ENCODE data around the gene KNSTRN.

KNSTRN gene

GRCh38 chr15:40436892-40437751 lies 54.6 kb downstream of the KNSTRN start:
- no peak for DNase-seq

DNA sequence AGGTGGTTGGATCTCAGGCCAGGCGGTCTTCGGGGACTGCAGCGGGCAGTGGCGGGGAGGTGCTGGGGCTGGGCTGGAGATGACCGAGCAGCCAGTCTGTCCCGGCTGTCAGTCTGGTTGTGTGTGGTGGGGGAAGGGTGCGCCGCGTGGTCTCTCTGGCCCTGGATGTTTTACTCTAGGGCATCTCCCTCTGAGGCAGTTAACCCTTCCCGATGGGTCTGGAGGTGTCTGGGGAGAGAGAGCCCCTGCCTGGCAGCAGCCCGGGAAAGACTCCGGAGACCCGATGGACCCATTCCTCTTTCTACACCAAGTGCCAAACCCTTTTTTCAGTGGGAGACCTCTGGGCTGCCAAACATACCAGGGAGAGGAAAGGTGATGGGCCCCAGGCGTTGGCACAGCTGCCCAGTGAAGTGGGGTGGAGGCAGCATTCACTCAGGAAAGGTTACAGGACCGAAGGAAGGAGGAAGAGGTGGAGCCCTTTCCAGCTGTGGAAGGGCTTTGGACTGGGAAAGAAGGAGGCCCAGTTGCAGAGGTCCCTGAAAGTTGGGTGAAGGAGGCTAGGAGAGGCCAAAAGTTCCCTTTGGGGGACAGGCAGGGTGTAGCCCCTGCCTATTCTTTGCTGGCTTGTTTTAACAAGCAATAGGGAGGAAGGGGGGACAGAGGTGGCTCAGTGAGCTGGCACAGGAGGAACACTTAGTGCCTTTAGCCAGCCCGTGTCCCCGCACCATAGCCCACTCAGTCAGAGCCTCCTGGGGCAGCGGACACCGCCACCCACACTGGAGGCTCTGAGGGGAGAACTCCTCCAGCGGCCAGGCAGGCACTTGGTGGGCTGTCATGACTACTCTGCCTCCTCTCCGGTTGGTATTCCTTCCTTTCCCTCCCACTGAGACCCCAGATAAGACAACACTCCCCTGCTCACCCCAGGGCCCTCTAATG lies 55.5 kb downstream of the KNSTRN start:
- DNase-seq: no peak

DNA sequence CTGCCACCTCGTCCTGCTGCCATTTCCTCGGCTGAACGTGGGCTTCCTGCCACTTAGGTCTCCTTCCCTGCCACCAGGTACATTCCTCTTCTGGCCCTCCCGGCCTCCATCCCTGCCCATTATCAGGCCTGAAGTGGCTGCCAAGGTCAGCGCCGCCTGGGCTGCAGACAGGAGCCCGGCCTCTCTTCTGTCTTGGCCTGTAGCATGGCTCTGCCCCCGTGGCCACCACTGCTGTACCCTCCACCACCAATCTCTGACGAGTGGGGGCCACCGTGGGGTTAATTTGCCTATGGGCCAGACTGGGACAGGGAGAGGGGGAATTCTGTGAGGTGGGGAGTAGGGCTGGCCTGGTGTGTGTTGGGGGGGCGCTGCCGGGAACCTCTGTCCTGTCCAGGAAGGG lies 56.2 kb downstream of the KNSTRN start:
- DNase-seq: no peak

- DNase-seq: no peak
Observed at GRCh38 chr15:40439461-40439959, 57.0 kb downstream of the KNSTRN start.

GRCh38 chr15:40439960-40440742 lies 57.6 kb downstream of the KNSTRN start:
- peak; percentile 66 for DNase-seq

- DNase-seq: peak; percentile 98
Observed at GRCh38 chr15:40440743-40441564, 58.4 kb downstream of the KNSTRN start, which contains the start of gene BAHD1. TSS of gene BAHD1 (plus strand) at chr15:40440953. CDS start at chr15:40458465, 17,512 bp downstream.

GRCh38 chr15:40441565-40442531 lies 59.3 kb downstream of the KNSTRN start:
- DNase-seq: peak; percentile 48

- no peak for DNase-seq
Observed at GRCh38 chr15:40443255-40443654, 60.7 kb downstream of the KNSTRN start.

DNA sequence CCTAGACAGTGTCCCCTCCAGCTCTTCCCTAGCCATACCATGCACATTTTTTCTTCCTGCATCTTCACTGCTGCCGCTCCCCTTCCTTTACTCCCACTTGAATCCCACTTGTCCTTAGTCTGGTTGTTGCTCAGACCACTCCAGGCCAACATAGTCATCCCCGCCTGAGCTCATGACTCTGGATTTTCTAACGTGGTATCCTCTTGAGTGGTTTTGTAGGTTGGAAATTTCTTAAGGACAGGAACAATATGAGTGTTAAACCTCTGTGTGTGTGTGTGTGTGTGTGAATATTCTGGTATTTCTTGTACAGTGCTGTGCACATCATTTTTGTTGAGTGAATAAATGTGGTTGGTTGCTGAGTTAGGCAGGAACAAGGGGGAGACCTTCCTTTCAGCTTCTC lies 61.3 kb downstream of the KNSTRN start:
- no peak for DNase-seq

All from stimulated activated CD4-positive, alpha-beta T cell treated with anti-CD3 and anti-CD28 coated beads, Interleukin-15, amount 100 ng/mL, for 24 hours (primary cell).